GM19468 (cell line): Measurements from ENCODE around the gene SYTL5.
"Not testable (repeated sequence)": the region's sequence is repeated elsewhere in the genome, so short reads cannot be mapped to it uniquely, and the experiment has no call there.

Experiments
- ATAC-seq: cut with Tn5 transposase; IDR thresholded peaks from one replicate; pipeline ENCODE4 v1.9.1; 2021; ENCODE audit warnings: mild to moderate bottlenecking, moderate library complexity, moderate number of reproducible peaks; ENCODE audit not compliant: unreplicated experiment; ENCODE audit errors: extremely low read depth

The SYTL5 gene

GRCh38 chrX:38006291-38006690, at the start of gene SYTL5:
TSS of gene SYTL5 (plus strand) at chrX:38006553. CDS start at chrX:38033890, 27,337 bp downstream.
- no peak for ATAC-seq

GRCh38 chrX:37958525-37959211, 47.7 kb upstream of the SYTL5 start:
- no peak for ATAC-seq

- ATAC-seq: no peak
Measured at GRCh38 chrX:37959212-37960021, 46.9 kb upstream of the SYTL5 start.

- no peak for ATAC-seq
Measured at GRCh38 chrX:37961118-37961517, 45.2 kb upstream of the SYTL5 start.

GRCh38 chrX:37967714-37968113, 38.6 kb upstream of the SYTL5 start:
- no peak for ATAC-seq

GRCh38 chrX:37975421-37975820, 30.9 kb upstream of the SYTL5 start:
- ATAC-seq: no peak

- ATAC-seq: no peak
Measured at GRCh38 chrX:37976153-37976552, 30.2 kb upstream of the SYTL5 start.

- ATAC-seq: no peak
Measured at GRCh38 chrX:37984880-37985279, 21.5 kb upstream of the SYTL5 start.

- ATAC-seq: no peak
Measured at GRCh38 chrX:37986893-37987292, 19.5 kb upstream of the SYTL5 start.

- no peak for ATAC-seq
Measured at GRCh38 chrX:37989304-37989703, 17.0 kb upstream of the SYTL5 start.

GRCh38 chrX:37991303-37991702, 15.1 kb upstream of the SYTL5 start:
- ATAC-seq: not testable (repeated sequence)

- no peak for ATAC-seq
Measured at GRCh38 chrX:37993176-37993575, 13.2 kb upstream of the SYTL5 start.

GRCh38 chrX:37993837-37994619, 12.3 kb upstream of the SYTL5 start:
- ATAC-seq: no peak

- ATAC-seq: no peak
Measured at GRCh38 chrX:37995428-37995827, 10.9 kb upstream of the SYTL5 start.

- no peak for ATAC-seq
Measured at GRCh38 chrX:37997096-37997495, 9.3 kb upstream of the SYTL5 start.

- ATAC-seq: no peak
Measured at GRCh38 chrX:37998586-37999262, 7.6 kb upstream of the SYTL5 start.

GRCh38 chrX:38000706-38001105, 5.6 kb upstream of the SYTL5 start:
- no peak for ATAC-seq

GRCh38 chrX:38004046-38004445, 2.3 kb upstream of the SYTL5 start:
- no peak for ATAC-seq

- no peak for ATAC-seq
Measured at GRCh38 chrX:38006778-38007177, 425 bp downstream of the SYTL5 start.

- no peak for ATAC-seq
Measured at GRCh38 chrX:38008658-38009057, 2.3 kb downstream of the SYTL5 start.
